Gastroesophageal sphincter (tissue), 3 donors: ENCODE measurements around the gene ZNF101.

Experiments used
- POLR2A ChIP-seq, 2 donors: fragments of 450-650 bp; IDR thresholded peaks; one replicate each; pipeline ENCODE4 v1.6.1; 2017; ENCODE audit warnings: antibody characterized with exemption in 2 of 2, mild to moderate bottlenecking in 2 of 2, moderate library complexity in 1 of 2
- POLR2AphosphoS5 ChIP-seq: sonication (generic); formaldehyde crosslinking; IDR thresholded peaks from one replicate; pipeline ENCODE4 v1.6.1; 2017; ENCODE audit warnings: antibody characterized with exemption
- TF ChIP-seq, protein P1 (sequence below), 4 experiments: fragments of 200-600 bp in 2 of 4; fragments of 450-650 bp in 2 of 4; sonication (generic) in 1 of 4; IDR thresholded peaks; one replicate each; pipeline ENCODE4 v1.5.1; 2017 to 2019; ENCODE audit warnings: antibody characterized with exemption in 4 of 4, mild to moderate bottlenecking in 2 of 4, moderate library complexity in 2 of 4

DNA sequence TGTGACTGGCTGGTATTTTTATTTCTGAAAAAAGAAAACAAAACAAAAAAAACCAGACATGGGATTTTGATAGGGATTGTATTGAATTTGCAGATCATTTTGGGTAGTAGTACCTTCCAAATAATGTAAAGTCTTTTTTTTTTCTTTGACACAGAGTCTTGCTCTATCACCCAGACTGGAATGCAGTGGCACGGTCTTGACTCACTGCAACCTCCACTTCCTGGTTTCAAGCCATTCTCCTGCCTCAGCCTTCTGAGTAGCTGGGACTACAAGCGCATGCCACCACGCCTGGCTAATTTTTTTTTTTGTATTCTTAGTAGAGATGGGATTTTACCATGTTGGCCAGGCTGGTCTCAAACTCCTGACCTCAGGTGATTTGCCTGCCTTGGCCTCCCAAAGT is 4.2 kb downstream of the ZNF101 start:
- TF ChIP-seq, protein P1, sequence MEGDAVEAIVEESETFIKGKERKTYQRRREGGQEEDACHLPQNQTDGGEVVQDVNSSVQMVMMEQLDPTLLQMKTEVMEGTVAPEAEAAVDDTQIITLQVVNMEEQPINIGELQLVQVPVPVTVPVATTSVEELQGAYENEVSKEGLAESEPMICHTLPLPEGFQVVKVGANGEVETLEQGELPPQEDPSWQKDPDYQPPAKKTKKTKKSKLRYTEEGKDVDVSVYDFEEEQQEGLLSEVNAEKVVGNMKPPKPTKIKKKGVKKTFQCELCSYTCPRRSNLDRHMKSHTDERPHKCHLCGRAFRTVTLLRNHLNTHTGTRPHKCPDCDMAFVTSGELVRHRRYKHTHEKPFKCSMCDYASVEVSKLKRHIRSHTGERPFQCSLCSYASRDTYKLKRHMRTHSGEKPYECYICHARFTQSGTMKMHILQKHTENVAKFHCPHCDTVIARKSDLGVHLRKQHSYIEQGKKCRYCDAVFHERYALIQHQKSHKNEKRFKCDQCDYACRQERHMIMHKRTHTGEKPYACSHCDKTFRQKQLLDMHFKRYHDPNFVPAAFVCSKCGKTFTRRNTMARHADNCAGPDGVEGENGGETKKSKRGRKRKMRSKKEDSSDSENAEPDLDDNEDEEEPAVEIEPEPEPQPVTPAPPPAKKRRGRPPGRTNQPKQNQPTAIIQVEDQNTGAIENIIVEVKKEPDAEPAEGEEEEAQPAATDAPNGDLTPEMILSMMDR (IDR thresholded peaks at IDR 0.05) = no peak
- TF ChIP-seq POLR2A (IDR thresholded peaks at IDR 0.05) (no peak), POLR2AphosphoS5 (no peak)
